CD4-positive, alpha-beta memory T cell (primary cell): ENCODE measurements around the gene DMKN. TPM values are rescaled to one million over a fixed set of nuclear protein-coding genes. Genes with fewer than 3 reads are reported as not detected.

Source experiments
- CTCF ChIA-PET: fragments of 350-600 bp; sonication (Branson Sonifier 250); formaldehyde crosslinking; loops from one replicate; lab custom pipeline; 2021; ENCODE audit warnings: inconsistent platforms; ENCODE audit not compliant: partially characterized antibody; lab: Charles Lee
- POLR2A ChIA-PET: fragments of 350-600 bp; sonication (Branson Sonifier 250); formaldehyde crosslinking; loops from one replicate; lab custom pipeline; 2021; ENCODE audit not compliant: partially characterized antibody; lab: Charles Lee
- DNase-seq, 5 donors: peaks; one replicate each; pipeline versions ENCODE4 v3.0.0 to v3.0.0-alpha.2; 2020 to 2022; ENCODE audit warnings: mixed read lengths in 1 of 5
- H3K27ac ChIP-seq: one replicate; pipeline ENCODE4 v1.7.0; 2013; ENCODE audit warnings: low read depth, low read length
- H3K27me3 ChIP-seq: 2 replicates; pipeline ENCODE4 v1.7.0; 2013; ENCODE audit warnings: mild to moderate bottlenecking, low read length, moderate library complexity; ENCODE audit not compliant: insufficient read depth
- H3K36me3 ChIP-seq: 2 replicates; pipeline ENCODE4 v1.7.0; 2013; ENCODE audit warnings: mild to moderate bottlenecking, low read length, moderate library complexity; ENCODE audit not compliant: insufficient read depth
- H3K4me1 ChIP-seq: 2 replicates; pipeline ENCODE4 v1.7.0; 2013; ENCODE audit warnings: mild to moderate bottlenecking, low read length, moderate library complexity; ENCODE audit not compliant: insufficient read depth
- H3K4me3 ChIP-seq, 2 donors: one replicate each; pipeline ENCODE4 v1.7.0; 2013; ENCODE audit warnings: low read length in 2 of 2, mild to moderate bottlenecking in 1 of 2
- H3K9me3 ChIP-seq, 2 donors: one replicate each; pipeline ENCODE4 v1.7.0; 2013; ENCODE audit warnings: low read length in 2 of 2, control low read depth in 1 of 2; ENCODE audit not compliant: control insufficient read depth in 1 of 2
- H3K27ac Mint-ChIP-seq, 7 donors: one replicate each; pipeline ENCODE4 v1.8.0; 2020 to 2021; ENCODE audit warnings: mixed read lengths in 7 of 7, mild to moderate bottlenecking in 6 of 7, inconsistent platforms in 3 of 7, moderate library complexity in 3 of 7
- H3K27me3 Mint-ChIP-seq, 2 donors: one replicate each; pipeline ENCODE4 v1.8.0; 2020 to 2021; ENCODE audit warnings: mixed read lengths in 2 of 2
- H3K36me3 Mint-ChIP-seq, 2 donors: one replicate each; pipeline ENCODE4 v1.8.0; 2020 to 2021; ENCODE audit warnings: mixed read lengths in 2 of 2, inconsistent platforms in 1 of 2, mild to moderate bottlenecking in 1 of 2
- H3K4me1 Mint-ChIP-seq, 4 donors: one replicate each; pipeline ENCODE4 v1.8.0; 2020 to 2021; ENCODE audit warnings: mixed read lengths in 4 of 4, mild to moderate bottlenecking in 1 of 4
- H3K4me3 Mint-ChIP-seq, 8 donors: one replicate each; pipeline ENCODE4 v1.8.0; 2020 to 2021; ENCODE audit warnings: mixed read lengths in 8 of 8, mild to moderate bottlenecking in 7 of 8, moderate library complexity in 6 of 8, inconsistent platforms in 3 of 8
- H3K9me3 Mint-ChIP-seq, 8 donors: one replicate each; pipeline ENCODE4 v1.8.0; 2020 to 2021; ENCODE audit warnings: mixed read lengths in 8 of 8, mild to moderate bottlenecking in 5 of 8, inconsistent platforms in 3 of 8, moderate library complexity in 1 of 8
- intact Hi-C: fragments of 100-400 bp; cut with micrococcal nuclease; formaldehyde crosslinking; loops from one replicate; pipeline ENCODE4 v1.15.1; 2023
- polyA plus RNA-seq, 2 donors: library from polyadenylated mRNA; unstranded; fragments of 300-500 nt; fragmentation: Illumina TruSeq; gene quantifications; one replicate each; pipeline ENCODE4 v1.2.3, GENCODE V29; 2021
- total RNA-seq, 2 experiments: library from RNA; stranded (reverse); gene quantifications; one replicate each; pipeline ENCODE4 v1.2.3, GENCODE V29; 2021

DMKN gene
- total and polyA plus RNA-seq, 4 experiments from 2014 or later = 0.89 to 1.4 (median 0.97) TPM; not detected in 1

DNA sequence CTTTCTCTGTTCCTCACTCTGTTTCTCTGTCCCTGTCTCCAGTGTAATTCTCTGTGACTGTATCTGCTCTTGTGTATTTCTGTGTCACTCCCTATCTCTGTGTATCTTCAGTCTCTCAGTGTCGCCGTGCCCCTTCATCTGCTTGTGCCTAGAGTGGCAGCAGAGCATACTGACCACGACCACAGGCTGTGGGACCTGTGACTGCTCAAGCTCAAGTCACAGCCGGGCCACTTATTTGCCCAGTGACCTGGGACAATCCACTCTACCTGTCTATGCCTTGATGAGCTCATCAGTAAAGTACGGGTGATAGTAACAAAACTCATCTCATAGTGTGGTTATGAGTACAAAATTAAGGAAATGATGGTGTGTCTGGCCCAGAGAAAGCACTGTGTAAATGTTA is 40.6 kb upstream of the DMKN start:
- DNase-seq = no peak
- H3K36me3 ChIP-seq = no peaks in the 10 kb centered on the region
- CTCF ChIA-PET = no interaction called here
- H3K27ac ChIP-seq = no peak overlapping the region
- H3K4me3 ChIP-seq = no peak overlapping the region
- peak overlapping the region in 2 of 7 donors; percentile 27 to 35 for H3K27ac Mint-ChIP-seq
- no peaks in the 10 kb centered on the region for H3K9me3 ChIP-seq
- peaks cover 5% of the 10 kb centered on the region for H3K27me3 ChIP-seq
- intact Hi-C loops = no loop called here
- H3K4me1 Mint-ChIP-seq = peaks cover 9 to 23% (median 15%) of the 10 kb centered on the region in 4 donors
- H3K36me3 Mint-ChIP-seq = peaks cover 3% of the 10 kb centered on the region in 2 donors
- H3K4me3 Mint-ChIP-seq = no peak overlapping the region
- POLR2A ChIA-PET = no interaction called here
- H3K4me1 ChIP-seq = peaks cover 12% of the 10 kb centered on the region
- peaks cover 4 to 6% of the 10 kb centered on the region in 2 donors for H3K27me3 Mint-ChIP-seq
- H3K9me3 Mint-ChIP-seq = peaks cover 0 to 2% (median 0%) of the 10 kb centered on the region in 8 donors

GRCh38 chr19:35553385-35554000 is 40.0 kb upstream of the DMKN start:
- intact Hi-C loops = no loop called here
- ChIA-PET POLR2A (no interaction called here), CTCF (no interaction called here)
- no peak overlapping the region for H3K4me3 Mint-ChIP-seq
- H3K9me3 Mint-ChIP-seq = peaks cover 0 to 2% (median 0%) of the 10 kb centered on the region in 8 donors
- H3K9me3 ChIP-seq = no peaks in the 10 kb centered on the region
- H3K27ac Mint-ChIP-seq = peak overlapping the region in 2 of 7 donors; percentile 11 to 51
- no peaks in the 10 kb centered on the region for H3K36me3 ChIP-seq
- no peak overlapping the region for H3K27ac ChIP-seq
- H3K27me3 Mint-ChIP-seq = peaks cover 4% of the 10 kb centered on the region in 2 donors
- no peaks in the 10 kb centered on the region for H3K27me3 ChIP-seq
- H3K36me3 Mint-ChIP-seq = peaks cover 3 to 4% of the 10 kb centered on the region in 2 donors
- DNase-seq = no peak
- peaks cover 11 to 24% (median 16%) of the 10 kb centered on the region in 4 donors for H3K4me1 Mint-ChIP-seq
- H3K4me1 ChIP-seq = peaks cover 7% of the 10 kb centered on the region
- H3K4me3 ChIP-seq = no peak overlapping the region

DNA sequence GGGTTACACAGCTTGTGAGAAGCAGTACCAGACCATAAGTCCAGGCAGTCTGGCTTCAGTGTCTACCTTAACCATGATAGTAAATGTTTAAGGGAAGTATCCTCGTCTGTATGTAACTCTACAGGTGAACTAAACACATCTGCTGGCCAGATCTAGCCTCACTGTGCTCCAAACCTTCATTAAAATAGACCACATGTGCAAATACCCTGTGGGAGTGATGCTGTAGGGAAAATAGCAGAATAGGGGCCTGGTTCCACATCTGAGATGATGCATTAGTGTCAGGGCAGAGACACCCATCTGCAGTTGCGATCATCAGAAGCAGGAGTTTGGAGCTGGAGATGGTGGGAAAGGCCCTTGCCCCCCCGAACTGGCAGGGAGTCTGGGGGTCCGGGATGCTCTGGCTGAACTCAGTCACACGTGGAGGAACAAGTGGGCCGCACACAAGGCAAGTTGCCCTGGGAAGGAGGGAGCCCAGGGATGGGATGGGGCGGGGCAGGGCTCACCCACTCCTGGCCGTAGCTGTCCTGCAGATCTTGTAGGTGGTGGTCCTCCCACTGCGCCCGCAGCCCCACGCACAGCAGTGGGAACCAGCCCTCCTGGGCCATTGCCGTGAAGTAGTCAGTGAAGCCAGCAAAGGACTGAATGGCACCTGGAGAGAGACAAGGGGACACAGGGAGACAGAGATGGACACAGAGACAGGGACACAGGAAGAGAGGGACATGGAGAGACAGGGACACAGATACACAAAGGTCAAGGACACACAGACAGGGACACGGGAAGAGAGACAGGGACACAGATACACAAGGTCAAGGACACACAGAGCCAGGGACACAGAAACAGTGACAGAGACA is 39.3 kb upstream of the DMKN start:
- H3K4me3 Mint-ChIP-seq = no peak overlapping the region
- no peak for DNase-seq

GRCh38 chr19:35551091-35551810 is 37.8 kb upstream of the DMKN start:
- CTCF ChIA-PET = interaction anchor here (1.7 kb wide), 1 partner anchor 41 kb away, joined by 4 read pairs; no protein-coding TSS in a partner anchor
- peaks cover 0 to 2% of the 10 kb centered on the region in 2 donors for H3K27me3 Mint-ChIP-seq
- H3K4me1 Mint-ChIP-seq = peaks cover 16 to 33% (median 24%) of the 10 kb centered on the region in 4 donors
- peak overlapping the region in 1 of 7 donors; percentile 41 for H3K27ac Mint-ChIP-seq
- no peak for DNase-seq
- POLR2A ChIA-PET = no interaction called here
- Histone ChIP-seq H3K27me3 (no peaks in the 10 kb centered on the region), H3K4me1 (peaks cover 11% of the 10 kb centered on the region), H3K9me3 (no peaks in the 10 kb centered on the region), H3K36me3 (no peaks in the 10 kb centered on the region), H3K27ac (no peak overlapping the region), H3K4me3 (no peak overlapping the region)
- intact Hi-C loops = no loop called here
- H3K4me3 Mint-ChIP-seq = no peak overlapping the region
- H3K36me3 Mint-ChIP-seq = peaks cover 3 to 5% of the 10 kb centered on the region in 2 donors
- peaks cover 0 to 2% (median 0%) of the 10 kb centered on the region in 8 donors for H3K9me3 Mint-ChIP-seq

More for the DNA sequence above, 39.3 kb upstream of the DMKN start:
- H3K27me3 ChIP-seq = no peaks in the 10 kb centered on the region
- ChIA-PET POLR2A (no interaction called here), CTCF (interaction anchor here (0.5 kb wide), 1 partner anchor 449 kb away, joined by 4 read pairs; no protein-coding TSS in a partner anchor)
- H3K27me3 Mint-ChIP-seq = peaks cover 2% of the 10 kb centered on the region in 2 donors
- no peak overlapping the region for H3K4me3 ChIP-seq
- peaks cover 12 to 26% (median 18%) of the 10 kb centered on the region in 4 donors for H3K4me1 Mint-ChIP-seq
- H3K27ac Mint-ChIP-seq = peak overlapping the region in 2 of 7 donors; percentile 39 to 51
- H3K36me3 Mint-ChIP-seq = peaks cover 3 to 4% of the 10 kb centered on the region in 2 donors
- no peaks in the 10 kb centered on the region for H3K36me3 ChIP-seq
- intact Hi-C loops = no loop called here
- H3K27ac ChIP-seq = no peak overlapping the region
- peaks cover 0 to 2% (median 0%) of the 10 kb centered on the region in 8 donors for H3K9me3 Mint-ChIP-seq
- H3K9me3 ChIP-seq = no peaks in the 10 kb centered on the region
- H3K4me1 ChIP-seq = peaks cover under 1% of the 10 kb centered on the region

GRCh38 chr19:35549879-35550523 is 36.6 kb upstream of the DMKN start:
- DNase-seq = no peak
- intact Hi-C loops = loop anchor here (1.0 to 5.0 kb wide), 3 partner anchors 77 to 167 kb away; partner anchors contain the start of genes COX6B1 and RBM42
- no peaks in the 10 kb centered on the region for H3K9me3 Mint-ChIP-seq
- no peak overlapping the region for H3K4me3 ChIP-seq
- H3K27me3 Mint-ChIP-seq = no peaks in the 10 kb centered on the region
- no peaks in the 10 kb centered on the region for H3K9me3 ChIP-seq
- H3K27ac ChIP-seq = no peak overlapping the region
- H3K4me3 Mint-ChIP-seq = no peak overlapping the region
- peak overlapping the region in 1 of 7 donors; percentile 19 for H3K27ac Mint-ChIP-seq
- CTCF ChIA-PET = interaction anchor here (1.0 to 2.9 kb wide), 11 partner anchors 7 to 142 kb away, joined by 3 to 13 read pairs (median 4); no protein-coding TSS in a partner anchor
- peaks cover 18 to 36% (median 26%) of the 10 kb centered on the region in 4 donors for H3K4me1 Mint-ChIP-seq
- peaks cover 3 to 7% of the 10 kb centered on the region in 2 donors for H3K36me3 Mint-ChIP-seq
- POLR2A ChIA-PET = no interaction called here
- no peaks in the 10 kb centered on the region for H3K36me3 ChIP-seq
- H3K4me1 ChIP-seq = peaks cover 16% of the 10 kb centered on the region
- H3K27me3 ChIP-seq = no peaks in the 10 kb centered on the region

- peak; percentile 62 to 68 (median 65) for DNase-seq
- Mint-ChIP-seq H3K9me3 (no peaks in the 10 kb centered on the region), H3K27me3 (no peaks in the 10 kb centered on the region), H3K4me3 (peak overlapping the region in 6 of 8 donors; percentile 14 to 67 (median 32)), H3K4me1 (peaks cover 23 to 43% (median 32%) of the 10 kb centered on the region in 4 donors), H3K27ac (peak overlapping the region in 6 of 7 donors; percentile 39 to 82 (median 61)), H3K36me3 (peaks cover 3 to 9% of the 10 kb centered on the region in 2 donors)
- Histone ChIP-seq H3K4me1 (peaks cover 23% of the 10 kb centered on the region), H3K27ac (no peak overlapping the region), H3K27me3 (no peaks in the 10 kb centered on the region), H3K4me3 (no peak overlapping the region), H3K36me3 (no peaks in the 10 kb centered on the region), H3K9me3 (no peaks in the 10 kb centered on the region)
- ChIA-PET POLR2A (interaction anchor here (0.7 to 2.5 kb wide), 3 partner anchors 61 to 153 kb away, joined by 3 to 6 read pairs (median 4); no protein-coding TSS in a partner anchor), CTCF (interaction anchor here (1.0 to 2.9 kb wide), 19 partner anchors 8 to 270 kb away, joined by 3 to 13 read pairs (median 5); partner anchors contain the start of genes COX6B1 and HAUS5)
- intact Hi-C loops = loop anchor here (1.0 to 5.0 kb wide), 3 partner anchors 78 to 168 kb away; partner anchors contain the start of genes COX6B1 and RBM42
Observed at GRCh38 chr19:35549174-35549788, 35.8 kb upstream of the DMKN start.
